ENCODE results near the gene RCAN2. TPM values are rescaled to one million over a fixed set of nuclear protein-coding genes. Genes with fewer than 3 reads are reported as not detected.

Gene RCAN2
- total and polyA plus RNA-seq, 9 of the 15 experiments (the other 6 are each of a cell fraction or from before 2014, with no cell fraction given), result 0.04 TPM; not detected in 8

GRCh38 chr6:46320505-46320904 lies 170.7 kb downstream of the RCAN2 start:
- ATAC-seq, result no peak
- Histone ChIP-seq H3K4me3 (no peak overlapping the region), H3K27ac (ENCODE audit: extremely low read depth, low read depth, low read length) (no peak overlapping the region), H3K9me1 (ENCODE audit: control insufficient read depth, insufficient read depth, low read length) (no peaks in the 10 kb centered on the region), H3K36me3 (ENCODE audit: control insufficient read depth, insufficient read depth, low read length) (no peaks in the 10 kb centered on the region), H3K4me1 (replicated peaks in 1 of 2; ENCODE audit: control insufficient read depth in 2 of 2, insufficient read depth in 2 of 2, low read length in 2 of 2) (peaks cover 0 to 3% of the 10 kb centered on the region in 2 experiments; a peak in 1 of 5 replicates), H3K79me2 (ENCODE audit: control insufficient read depth, insufficient read depth, low read length) (no peaks in the 10 kb centered on the region), H4K20me1 (replicated peaks; ENCODE audit: control insufficient read depth, insufficient read depth, low read length) (no peaks in the 10 kb centered on the region), H3K27me3 (ENCODE audit: control insufficient read depth in 2 of 2, insufficient read depth in 2 of 2, low read length in 2 of 2) (no peaks in the 10 kb centered on the region), H3K4me2 (ENCODE audit: insufficient read depth, low read length) (no peak overlapping the region), H3K9me3 (replicated peaks; ENCODE audit: control insufficient read depth, insufficient read depth, low read depth, low read length) (no peaks in the 10 kb centered on the region), H3K9ac (ENCODE audit: insufficient read depth in 1 of 2, low read depth in 2 of 2, low read length in 2 of 2) (no peak overlapping the region), H2AFZ (ENCODE audit: low read depth, low read length) (no peak overlapping the region)
- ChIA-PET CTCF (ENCODE audit: low intra/inter-chr PET ratio) (no interaction called here), POLR2A (no interaction called here)
- no peak for FAIRE-seq
- in situ Hi-C loops (cut with MboI) (no loop called here), intact Hi-C loops (cut with micrococcal nuclease) (no loop called here)
- no TSS peak for BruUV-seq (replicated peaks)
- DNase-seq (ENCODE audit: extremely low read depth in 1 of 4, low spot score in 3 of 4), result no peak
- TF ChIP-seq CTBP1 (IDR thresholded peaks at IDR 0.05; ENCODE audit: borderline replicate concordance), result no peak
- no peak for TF ChIP-seq POLR3A (IDR thresholded peaks at IDR 0.05; ENCODE audit: borderline replicate concordance, extremely low read depth, insufficient read depth, insufficient read length)
- no peak for TF ChIP-seq CCNT2 (IDR thresholded peaks at IDR 0.05; ENCODE audit: borderline replicate concordance, extremely low read depth, insufficient read length, low read depth, low read length)
- no peak for TF ChIP-seq ZNF41 (CRISPR knock-in tag; conservative IDR thresholded peaks at IDR 0.05)
- TF ChIP-seq EP300 (IDR thresholded peaks at IDR 0.05; ENCODE audit: low read length), result no peak
- no peak for TF ChIP-seq MCM2 (IDR thresholded peaks at IDR 0.05; ENCODE audit: low read depth)
- 0% methylated on average over 2 of the region's 2 CpGs for WGBS (ENCODE audit: insufficient coverage, low coverage, missing lambda C conversion rate)

- WGBS (ENCODE audit: insufficient coverage, low coverage, missing lambda C conversion rate), result 9% methylated on average over 1 of the region's 1 CpG
- in situ Hi-C loops (cut with MboI), result no loop called here
- ChIA-PET CTCF (ENCODE audit: low intra/inter-chr PET ratio) (no interaction called here), POLR2A (no interaction called here)
- FAIRE-seq (no peak), ATAC-seq (no peak), DNase-seq (ENCODE audit: extremely low read depth in 1 of 4, low spot score in 3 of 4) (no peak)
- intact Hi-C loops (cut with micrococcal nuclease), result no loop called here
- H3K4me3 ChIP-seq, result no peak overlapping the region
- no peak overlapping the region for H3K9ac ChIP-seq (ENCODE audit: insufficient read depth in 1 of 2, low read depth in 2 of 2, low read length in 2 of 2)
- H3K9me1 ChIP-seq (ENCODE audit: control insufficient read depth, insufficient read depth, low read length), result no peaks in the 10 kb centered on the region
- H3K4me2 ChIP-seq (ENCODE audit: insufficient read depth, low read length), result no peak overlapping the region
- H3K9me3 ChIP-seq (replicated peaks; ENCODE audit: control insufficient read depth, insufficient read depth, low read depth, low read length), result no peaks in the 10 kb centered on the region
- no peaks in the 10 kb centered on the region for H3K4me1 ChIP-seq (replicated peaks in 1 of 2; ENCODE audit: control insufficient read depth in 2 of 2, insufficient read depth in 2 of 2, low read length in 2 of 2)
- H3K27ac ChIP-seq (ENCODE audit: extremely low read depth, low read depth, low read length), result no peak overlapping the region
- no peak overlapping the region for H2AFZ ChIP-seq (ENCODE audit: low read depth, low read length)
- no peaks in the 10 kb centered on the region for H3K79me2 ChIP-seq (ENCODE audit: control insufficient read depth, insufficient read depth, low read length)
- H3K27me3 ChIP-seq (ENCODE audit: control insufficient read depth in 2 of 2, insufficient read depth in 2 of 2, low read length in 2 of 2), result no peaks in the 10 kb centered on the region
- no peaks in the 10 kb centered on the region for H4K20me1 ChIP-seq (replicated peaks; ENCODE audit: control insufficient read depth, insufficient read depth, low read length)
- BruUV-seq (replicated peaks), result no TSS peak
- no peaks in the 10 kb centered on the region for H3K36me3 ChIP-seq (ENCODE audit: control insufficient read depth, insufficient read depth, low read length)
- TF ChIP-seq ZBTB7A (IDR thresholded peaks at IDR 0.05; ENCODE audit: borderline replicate concordance, control insufficient read depth, low read depth, low read length) (no peak), HNRNPH1 (optimal IDR thresholded peaks at IDR 0.05; ENCODE audit: low read depth, low read length) (no peak), HDAC3 (IDR thresholded peaks at IDR 0.05; ENCODE audit: borderline replicate concordance, partially characterized antibody) (no peak), RBFOX2 (IDR thresholded peaks at IDR 0.05; ENCODE audit: low read depth, low read length) (no peak), PYGO2 (tag; IDR thresholded peaks at IDR 0.05) (no peak), SRSF1 (IDR thresholded peaks at IDR 0.05; ENCODE audit: low read depth, low read length) (no peak), CXXC5 (CRISPR knock-in tag; IDR thresholded peaks at IDR 0.05) (no peak), ZNF444 (CRISPR knock-in tag; IDR thresholded peaks at IDR 0.05) (no peak), FOXP1 (CRISPR knock-in tag; IDR thresholded peaks at IDR 0.05) (no peak), SAFB2 (IDR thresholded peaks at IDR 0.05; ENCODE audit: borderline replicate concordance, low read depth, low read length, severe bottlenecking) (no peak), DNMT1 (IDR thresholded peaks at IDR 0.05) (no peak), NBN (IDR thresholded peaks at IDR 0.05; ENCODE audit: low read depth) (no peak), NFIX (CRISPR knock-in tag; IDR thresholded peaks at IDR 0.05; ENCODE audit: low read depth) (no peak), HMG20A (CRISPR knock-in tag; conservative IDR thresholded peaks at IDR 0.05) (no peak), PML (IDR thresholded peaks at IDR 0.05; ENCODE audit: low read length) (no peak)
These were observed 175.7 kb downstream of the RCAN2 start for GRCh38 chr6:46315589-46315988.

Measured in K562 (cell line).